RCC 7860 (cell line): ENCODE measurements around the gene ALPK1.

Experiments
- DNase-seq: peaks from one replicate; pipeline ENCODE4 v3.0.0-alpha.2; 2015; ENCODE audit warnings: low spot score
- FAIRE-seq: peaks from 2 replicates; lab custom pipeline; 2012; peaks lifted over from hg19 to GRCh38; lab: Jason Lieb, UNC

The ALPK1 gene

DNA sequence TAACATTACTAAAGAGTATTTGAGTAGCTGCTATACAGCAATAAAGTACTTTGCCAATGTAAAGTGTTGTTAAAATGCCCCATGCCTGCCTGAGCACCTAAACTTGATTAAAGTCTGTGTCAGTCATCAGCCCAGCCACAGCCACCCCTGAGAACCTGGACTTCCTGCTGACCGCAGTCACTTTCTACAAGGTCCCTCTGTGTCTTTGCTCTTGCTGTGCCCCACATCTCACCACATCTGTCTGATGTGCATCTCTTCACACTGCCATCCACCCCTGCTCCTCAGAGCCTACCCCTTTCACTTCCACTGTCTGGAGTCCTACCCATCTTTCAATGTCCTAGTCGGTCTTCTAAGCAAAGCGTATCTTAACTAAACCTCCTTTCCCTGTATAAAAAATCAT, 25.7 kb downstream of the ALPK1 start:
- no peak for FAIRE-seq
- DNase-seq, result no peak

DNA sequence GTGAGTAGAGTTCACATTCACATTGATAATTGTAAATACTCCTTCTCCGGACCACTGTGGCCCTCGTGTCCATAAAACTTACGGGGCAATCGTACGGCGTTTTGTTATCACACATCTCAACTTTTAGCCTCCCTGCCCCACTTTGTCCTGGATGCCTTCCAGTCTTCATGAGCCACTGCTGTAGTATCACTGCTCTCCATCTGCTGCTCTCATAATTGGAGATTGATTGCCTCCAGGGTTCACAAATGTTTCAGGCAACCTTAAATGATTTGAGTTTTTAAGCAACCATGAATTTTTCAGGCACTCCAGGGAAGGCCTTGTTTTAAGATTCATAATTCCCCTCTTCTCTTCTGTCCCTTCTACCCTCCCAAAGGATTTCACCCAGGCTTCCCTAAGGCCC, 28.4 kb downstream of the ALPK1 start:
- DNase-seq (no peak), FAIRE-seq (no peak)

DNA sequence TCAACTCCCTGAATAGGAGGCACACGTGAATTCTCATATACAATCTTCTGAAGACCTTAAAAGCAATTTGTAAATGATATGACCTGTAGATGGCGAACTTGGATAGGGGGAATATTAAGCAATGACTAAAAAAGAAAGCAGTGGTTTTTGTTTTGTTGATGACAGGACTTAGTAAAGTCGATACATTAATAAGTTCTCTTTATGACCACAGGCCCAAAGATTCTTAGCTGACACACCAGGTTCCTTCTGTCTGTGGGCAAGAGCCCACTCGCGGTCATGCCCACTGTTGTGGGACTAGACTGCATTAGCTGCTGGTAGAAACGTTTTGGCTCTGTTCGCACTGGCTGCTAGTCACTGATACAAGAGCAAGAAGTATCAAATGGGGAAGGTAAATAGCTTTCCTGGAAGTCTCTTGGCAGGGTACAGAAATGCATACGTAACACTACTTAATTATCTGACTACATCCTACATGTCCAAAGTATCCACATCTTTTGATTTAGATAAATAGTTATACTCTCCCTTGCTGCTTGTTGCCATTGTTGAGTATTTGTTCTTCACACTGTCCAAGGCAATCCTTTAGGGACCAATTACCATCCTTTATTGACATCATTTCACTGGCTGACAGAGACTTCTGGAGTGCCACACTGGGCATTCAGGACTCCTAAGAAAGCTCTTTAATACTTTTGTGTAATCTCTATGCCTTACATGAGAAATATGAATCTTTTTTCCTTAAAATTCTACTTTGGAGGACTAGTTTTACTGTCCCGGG, 31.0 kb downstream of the ALPK1 start:
- DNase-seq, result peak; percentile 21
- peak; percentile 28 for FAIRE-seq

DNA sequence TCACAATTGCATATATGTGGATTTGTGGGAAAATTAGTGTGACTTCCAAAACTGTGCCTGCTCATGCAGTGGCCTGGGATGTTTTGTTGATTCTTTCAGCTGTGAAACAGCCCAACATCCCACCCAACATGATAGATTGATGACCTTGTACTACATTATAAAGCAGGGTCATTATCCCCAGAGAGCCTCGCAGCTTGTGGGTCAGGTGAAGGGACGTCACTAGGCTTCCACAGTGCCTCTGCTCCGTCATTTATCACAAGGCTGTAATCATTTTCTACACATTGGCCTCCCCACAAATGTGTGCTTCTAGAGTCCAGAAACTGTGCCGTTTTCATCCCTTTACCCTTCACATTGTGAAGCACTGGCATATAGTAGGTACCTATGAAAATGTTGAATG, 31.6 kb downstream of the ALPK1 start:
- FAIRE-seq (no peak), DNase-seq (no peak)

DNA sequence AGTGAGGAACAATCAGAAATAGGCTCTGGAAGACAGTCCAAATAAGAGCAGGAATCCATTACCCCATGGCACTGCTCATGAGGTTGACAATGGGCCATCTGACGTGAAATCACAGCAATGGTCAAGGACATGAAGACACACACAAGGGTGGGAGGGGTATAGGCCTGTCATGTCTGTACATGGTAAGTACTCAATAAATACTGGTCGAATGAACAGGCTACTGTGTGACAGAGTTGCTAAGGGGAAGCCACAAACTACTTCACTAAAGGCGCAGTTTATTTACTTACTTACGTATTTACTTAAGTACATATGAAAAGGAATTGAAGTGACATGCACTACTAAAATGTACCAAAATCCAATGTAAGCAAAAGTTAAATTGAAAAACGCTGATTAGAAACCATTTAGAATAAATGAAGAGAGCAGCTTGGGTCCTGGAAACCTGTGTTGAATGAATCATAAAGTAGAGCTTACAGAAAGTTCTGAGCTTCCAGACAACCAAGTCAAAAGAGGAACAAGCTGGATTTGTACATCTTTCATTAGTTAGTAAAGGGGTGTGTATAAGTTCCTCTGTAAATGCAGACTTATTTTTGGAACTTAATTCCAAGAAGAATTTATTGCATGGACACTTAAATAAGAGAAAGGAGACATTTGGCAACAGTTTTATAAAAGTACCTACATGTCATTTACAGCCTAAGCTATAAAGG, 32.7 kb downstream of the ALPK1 start:
- FAIRE-seq, result no peak
- DNase-seq, result no peak

DNA sequence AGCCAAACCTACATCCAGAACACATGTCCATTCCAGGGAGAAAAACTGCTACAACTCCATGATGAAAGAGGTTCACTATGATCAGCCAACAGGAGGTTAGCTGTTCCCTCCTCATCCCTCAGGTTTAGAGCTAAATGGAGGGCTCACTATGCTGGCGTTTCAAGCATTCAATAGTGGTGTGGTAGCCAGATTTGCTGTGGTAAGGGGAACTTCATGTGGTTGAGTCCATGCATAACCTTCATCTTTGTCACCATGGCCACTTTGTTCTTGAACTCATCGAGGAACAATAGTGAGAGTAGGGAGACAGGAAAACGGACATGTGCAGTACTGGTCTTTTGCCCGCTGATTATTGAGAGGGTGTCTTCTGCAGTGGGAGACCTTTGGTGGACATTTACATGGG, 33.8 kb downstream of the ALPK1 start:
- no peak for DNase-seq
- FAIRE-seq, result no peak

DNA sequence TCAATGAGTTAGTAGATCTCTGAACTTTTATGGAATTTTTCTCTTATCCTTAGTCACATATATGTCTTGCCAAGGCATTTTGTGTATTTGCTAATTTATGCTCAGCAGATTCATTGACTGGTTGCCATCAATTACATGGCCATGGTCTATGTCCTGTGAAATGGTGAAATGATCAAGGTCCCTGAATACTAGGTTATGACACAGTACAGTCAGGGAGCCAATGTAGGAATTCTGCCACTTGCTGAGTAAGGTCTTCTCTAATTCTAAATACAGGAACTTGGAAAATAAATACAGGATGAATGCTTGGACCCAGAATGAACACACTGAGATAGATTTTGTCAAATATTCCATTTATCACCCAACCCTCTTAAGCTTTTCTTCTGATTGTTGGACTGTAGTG, 35.2 kb downstream of the ALPK1 start:
- DNase-seq (no peak), FAIRE-seq (no peak)

DNA sequence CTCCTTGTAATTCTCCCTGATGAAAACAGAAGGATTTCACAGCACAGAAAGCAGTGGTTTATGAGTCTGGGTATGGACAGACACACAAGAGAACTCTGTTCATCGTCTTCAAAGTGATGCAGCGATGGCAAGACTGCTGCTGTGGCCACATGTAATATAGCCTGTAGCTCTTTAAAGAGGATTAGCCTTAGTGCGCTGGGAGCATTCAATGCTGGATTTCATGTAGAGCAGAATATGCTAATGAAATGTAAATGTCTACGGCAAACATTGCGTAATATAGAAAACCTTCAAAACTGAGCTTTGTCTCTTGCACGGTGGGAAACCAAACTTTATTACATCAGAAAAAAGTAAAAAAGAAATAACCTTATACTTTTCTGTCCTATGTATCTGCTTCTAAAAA, 42.9 kb downstream of the ALPK1 start:
- DNase-seq (no peak), FAIRE-seq (no peak)

DNA sequence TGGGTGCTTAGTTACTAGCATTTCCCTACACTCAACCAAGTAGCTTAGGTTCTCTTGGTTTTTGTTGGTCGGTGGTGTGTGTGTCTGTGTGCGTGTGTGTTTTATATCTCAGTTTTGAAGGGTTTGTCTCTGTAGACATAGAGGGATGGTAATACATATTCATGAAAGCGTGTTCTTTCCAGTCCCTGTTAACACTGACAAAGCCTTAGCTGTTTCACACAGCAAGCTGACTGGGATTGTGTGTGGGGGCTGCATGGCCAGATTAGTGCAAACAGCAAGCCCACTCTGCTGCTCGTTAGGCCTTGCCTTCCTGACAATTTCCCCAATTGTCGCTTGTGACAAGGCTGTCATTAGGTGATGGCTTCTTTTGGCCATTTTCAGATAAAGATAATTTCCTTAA, 43.9 kb downstream of the ALPK1 start:
- FAIRE-seq, result no peak
- DNase-seq, result no peak

DNA sequence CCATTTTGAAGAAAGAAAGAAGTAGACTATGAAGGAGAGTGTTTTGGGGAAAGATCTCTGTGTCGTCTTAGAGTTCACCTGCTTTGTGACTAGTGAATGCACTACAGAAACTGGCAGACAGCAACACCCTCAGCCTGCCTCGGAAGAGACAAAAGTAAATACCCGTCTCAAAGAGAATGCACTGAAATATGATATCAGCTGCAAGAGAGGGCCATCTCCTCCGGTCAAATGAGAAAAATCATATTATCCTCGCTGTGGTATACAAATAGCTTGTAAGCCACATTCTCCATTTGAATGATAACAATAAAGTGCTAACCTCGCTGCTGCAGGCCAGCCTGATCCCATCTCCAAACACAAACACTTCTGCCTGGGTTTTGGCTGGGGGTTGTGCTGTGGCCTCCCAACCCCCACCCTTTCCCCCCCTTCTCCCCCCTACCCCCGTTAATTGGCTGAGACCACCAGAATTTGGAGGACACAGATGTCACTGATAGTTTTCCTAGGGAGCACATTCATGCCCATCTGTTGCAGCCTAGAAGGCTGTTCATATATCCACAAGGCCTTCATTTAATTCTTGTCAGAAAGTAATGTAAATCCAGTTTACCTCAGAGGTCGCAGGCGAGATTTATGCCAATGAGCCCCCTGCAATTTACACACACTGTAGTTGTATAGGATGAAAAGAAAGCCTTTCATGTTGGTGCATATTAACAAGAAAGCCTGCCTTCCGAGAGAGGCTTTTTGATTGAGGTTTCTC, 46.3 kb downstream of the ALPK1 start:
- FAIRE-seq (no peak), DNase-seq (no peak)

DNA sequence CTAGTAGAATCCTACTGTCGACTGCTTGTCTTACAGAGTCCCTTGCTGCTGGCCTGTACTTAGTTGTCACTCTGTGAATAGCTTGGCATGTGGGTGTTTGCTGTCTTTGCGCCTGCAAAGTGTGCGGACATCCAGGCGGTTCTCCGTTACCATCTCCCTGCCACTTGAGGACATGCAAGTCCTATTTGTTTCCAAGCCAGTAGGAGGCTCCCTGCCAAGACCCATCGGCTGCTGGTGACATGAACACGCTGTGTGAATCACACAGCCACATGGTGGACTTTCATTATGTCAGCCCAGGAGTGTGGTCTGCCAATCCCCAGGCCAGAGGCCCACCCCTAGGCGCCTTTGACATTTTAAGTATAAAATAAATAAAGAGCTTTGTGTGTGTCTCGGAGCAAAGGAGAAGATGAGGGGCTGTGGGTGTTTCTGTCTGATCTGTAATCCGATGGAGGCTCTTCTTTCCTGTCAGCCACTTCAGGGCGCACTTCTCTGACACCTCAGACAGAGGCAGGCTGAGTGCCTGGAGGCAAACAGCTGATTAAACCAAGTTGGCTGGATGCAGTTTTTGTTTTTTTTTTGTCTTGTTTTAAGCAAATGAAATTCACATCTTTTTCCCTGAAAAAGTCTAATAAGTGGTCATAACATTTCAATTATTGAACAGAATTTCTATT, 51.5 kb downstream of the ALPK1 start:
- FAIRE-seq (no peak), DNase-seq (no peak)

DNA sequence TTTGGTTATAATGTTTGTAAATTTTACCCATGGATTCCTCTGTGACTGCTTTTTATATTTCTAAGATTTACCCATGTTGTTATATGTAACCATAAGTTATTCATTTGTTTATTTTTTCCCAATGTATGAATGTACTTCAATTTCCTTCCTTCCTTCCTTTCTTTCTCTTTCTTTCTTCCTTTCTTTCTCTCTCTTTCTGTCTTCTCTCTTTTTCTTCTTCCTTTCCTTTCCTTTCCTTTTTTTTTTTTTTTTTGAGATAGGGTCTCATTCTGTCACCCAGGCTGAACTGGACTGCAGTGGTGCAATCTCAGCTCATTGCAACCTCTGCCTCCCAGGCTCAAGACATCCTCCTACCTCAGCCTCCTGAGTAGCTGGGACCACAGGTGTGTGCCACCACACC, 55.6 kb downstream of the ALPK1 start:
- no peak for FAIRE-seq
- no peak for DNase-seq

DNA sequence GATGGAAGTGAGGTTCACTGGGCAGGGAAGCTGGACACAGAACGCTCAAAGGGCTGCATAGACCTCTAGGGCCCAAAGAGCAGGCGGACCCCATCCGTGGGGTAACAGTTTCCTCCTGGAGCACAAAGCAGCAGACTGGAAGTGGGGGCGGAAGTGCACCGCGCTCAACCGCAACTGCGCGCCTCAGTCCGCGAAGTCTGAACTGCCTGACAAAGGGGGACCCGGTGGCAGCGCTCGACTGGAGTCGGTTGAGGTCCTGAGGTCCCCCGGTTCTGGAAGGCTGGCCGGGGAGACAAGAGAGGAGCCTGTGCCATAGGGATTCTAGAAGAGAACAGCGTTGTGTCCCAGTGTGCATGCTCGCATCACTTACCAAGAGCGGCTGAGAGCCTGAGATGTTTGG, 58.5 kb downstream of the ALPK1 start:
- DNase-seq (no peak), FAIRE-seq (no peak)

DNA sequence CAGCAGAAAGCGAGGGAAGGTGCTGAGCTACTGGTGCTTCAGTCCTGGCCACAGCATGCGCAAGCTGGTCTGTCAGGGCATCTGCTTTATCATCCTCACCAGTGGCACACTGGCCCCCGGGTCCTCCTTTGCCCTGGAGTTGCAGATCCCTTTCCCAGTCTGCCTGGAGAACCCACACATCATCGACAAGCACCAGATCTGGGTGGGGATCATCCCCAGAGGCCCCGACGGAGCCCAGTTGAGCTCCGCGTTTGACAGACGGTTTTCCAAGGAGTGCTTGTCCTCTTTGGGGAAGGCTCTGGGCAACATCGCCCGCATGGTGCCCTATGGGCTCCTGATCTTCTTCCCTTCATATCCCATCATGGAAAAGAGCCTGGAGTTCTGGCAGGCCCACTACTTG, 60.3 kb downstream of the ALPK1 start:
- no peak for FAIRE-seq

DNA sequence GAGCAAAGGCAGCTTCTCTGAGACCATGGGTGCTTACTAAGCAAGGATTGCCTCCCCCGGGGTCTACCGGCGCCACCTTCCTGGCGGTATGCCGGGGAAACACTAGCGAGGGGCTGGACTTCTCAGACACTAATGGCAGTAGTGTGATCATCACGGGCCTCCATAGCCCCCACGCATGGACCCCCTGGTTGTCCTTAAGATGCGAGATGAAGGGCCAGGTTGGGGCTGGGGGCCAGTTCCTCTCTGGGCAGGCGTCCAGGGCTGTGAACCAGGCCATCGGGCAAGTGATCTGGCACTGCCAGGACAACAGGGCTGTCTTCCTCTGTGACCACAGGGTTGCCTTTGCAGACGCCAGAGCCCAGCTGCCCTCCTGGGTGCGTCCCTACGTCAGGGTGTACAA, 60.7 kb downstream of the ALPK1 start:
- FAIRE-seq (no peak), DNase-seq (no peak)

More for the DNA sequence above, 60.3 kb downstream of the ALPK1 start:
- no peak for DNase-seq

DNA sequence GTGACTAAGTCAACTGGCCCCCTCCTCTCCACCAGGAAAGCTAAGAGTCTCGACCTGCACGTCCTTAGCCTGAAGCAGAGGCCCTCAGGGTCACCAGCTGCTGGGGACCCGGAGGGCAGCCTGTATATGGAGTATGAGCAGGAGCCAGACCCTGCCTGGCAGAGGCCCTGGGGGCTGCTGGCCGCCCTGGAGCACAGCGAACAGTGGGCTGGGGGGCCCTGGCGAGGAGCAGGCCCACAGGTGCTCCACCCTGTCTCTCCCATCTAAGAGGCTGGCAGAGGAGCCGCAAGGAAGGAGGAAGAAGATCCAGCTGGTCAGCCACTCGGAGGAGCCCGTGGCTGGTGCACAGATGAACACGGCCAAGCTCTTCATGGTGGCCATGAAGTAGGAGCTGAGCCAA, 61.2 kb downstream of the ALPK1 start:
- FAIRE-seq (no peak), DNase-seq (no peak)

DNA sequence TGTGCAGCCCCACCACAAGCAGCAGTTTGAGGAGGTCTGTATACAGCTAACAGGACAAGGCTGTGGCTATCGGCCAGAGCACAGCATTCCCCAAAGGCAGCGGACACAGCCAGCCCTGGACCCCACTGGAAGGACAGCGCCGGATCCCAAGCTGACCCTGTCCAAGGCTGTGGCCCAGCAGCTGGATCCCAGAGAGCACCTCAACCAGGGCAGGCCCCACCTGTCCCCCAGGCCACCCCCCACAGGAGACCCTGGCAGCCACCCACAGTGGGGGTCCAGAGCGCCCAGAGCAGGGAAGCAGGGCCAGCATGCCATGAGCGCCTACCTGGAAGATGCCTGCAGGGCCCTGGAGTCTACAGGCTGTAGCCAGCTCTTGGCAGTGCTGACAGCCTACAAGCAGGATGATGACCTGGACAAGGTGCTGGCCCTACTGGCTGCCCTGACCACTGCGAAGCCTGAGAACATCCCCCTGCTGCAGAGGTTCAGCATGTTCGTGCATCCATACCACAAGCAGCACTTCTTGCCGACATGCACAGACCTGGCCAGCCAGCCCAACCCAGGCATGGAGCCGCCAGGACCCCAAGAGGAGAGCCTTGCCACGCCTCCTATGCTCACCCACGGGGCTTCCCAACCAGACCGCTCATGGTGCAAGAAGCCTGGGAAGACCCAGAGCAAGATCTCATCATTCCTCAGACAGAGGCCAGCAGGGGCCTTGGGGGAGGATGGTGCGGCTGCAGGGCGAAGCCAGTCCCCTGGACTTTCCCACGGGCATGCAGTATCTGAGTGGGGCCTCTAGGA, 62.0 kb downstream of the ALPK1 start:
- DNase-seq (no peak), FAIRE-seq (no peak)

DNA sequence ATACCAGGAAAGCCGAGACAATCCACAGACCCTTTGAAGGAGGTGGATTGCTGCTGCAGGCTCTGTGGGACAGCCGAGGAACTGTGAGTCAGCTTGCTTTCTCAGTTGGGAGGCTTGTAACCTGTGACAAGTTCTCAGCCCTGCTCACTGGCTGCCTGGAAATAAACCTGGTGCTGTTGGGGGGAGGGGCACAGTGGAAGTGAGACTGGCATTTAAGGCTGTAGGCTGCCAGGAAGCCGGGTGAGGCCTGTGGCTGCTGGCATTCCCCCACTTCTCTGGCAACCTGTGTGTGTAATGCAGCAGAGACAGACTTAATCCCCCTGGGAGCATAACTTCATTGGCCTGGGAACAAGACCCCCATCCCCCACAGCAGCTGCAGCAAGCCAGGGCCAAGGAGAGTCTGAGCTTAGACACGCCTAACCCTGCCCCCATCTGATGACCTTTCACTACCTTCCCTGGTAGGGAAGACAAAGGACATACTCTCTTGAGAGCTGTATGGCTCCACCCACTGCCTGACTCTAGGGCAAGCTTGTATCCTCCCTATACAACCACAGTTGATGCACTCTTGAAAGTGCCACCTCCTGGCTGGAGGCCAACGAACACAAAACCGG, 64.1 kb downstream of the ALPK1 start:
- FAIRE-seq, result peak; percentile 74
- DNase-seq, result peak; percentile 77

DNA sequence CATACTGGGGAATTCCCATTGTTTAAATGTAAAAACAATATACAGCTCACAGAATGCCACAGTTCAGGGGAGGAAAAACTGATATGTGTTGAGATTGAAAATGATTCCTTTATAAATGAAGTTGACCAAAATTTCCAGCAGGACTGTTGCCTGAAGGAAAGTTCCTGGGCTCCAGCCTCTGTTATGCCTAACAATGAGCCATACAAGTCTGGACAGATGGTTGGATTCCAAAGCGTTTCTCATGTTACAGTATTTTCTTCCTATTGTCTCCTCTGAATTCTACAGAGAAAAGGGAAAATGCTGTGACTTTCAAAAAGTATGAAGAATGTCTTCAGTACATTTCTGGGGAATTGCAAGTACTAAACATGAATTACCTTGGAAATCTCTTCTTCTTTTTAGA, 73.3 kb downstream of the ALPK1 start:
- DNase-seq, result no peak
- no peak for FAIRE-seq

DNA sequence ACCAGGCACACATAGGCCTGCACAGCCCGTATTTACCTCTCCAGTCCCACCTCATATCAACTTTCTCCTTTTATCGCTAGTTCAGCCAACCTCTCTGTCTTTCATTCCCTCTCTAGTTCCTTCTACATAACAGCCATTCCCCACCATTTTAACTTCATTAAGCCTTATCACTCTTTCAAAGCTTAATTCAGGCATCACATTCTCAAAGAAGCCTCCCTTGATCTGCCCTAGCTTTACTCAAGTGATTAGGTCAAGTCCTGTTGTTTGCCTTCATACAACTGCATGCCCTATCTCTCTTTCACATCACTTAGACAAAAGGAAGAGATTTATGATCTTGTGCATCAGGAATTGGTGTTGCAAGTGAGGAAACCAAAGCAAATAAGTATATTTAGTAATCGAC, 74.2 kb downstream of the ALPK1 start:
- no peak for DNase-seq
- FAIRE-seq, result no peak
